ENCODE results near the gene BCL2L15.

BCL2L15 gene

DNA sequence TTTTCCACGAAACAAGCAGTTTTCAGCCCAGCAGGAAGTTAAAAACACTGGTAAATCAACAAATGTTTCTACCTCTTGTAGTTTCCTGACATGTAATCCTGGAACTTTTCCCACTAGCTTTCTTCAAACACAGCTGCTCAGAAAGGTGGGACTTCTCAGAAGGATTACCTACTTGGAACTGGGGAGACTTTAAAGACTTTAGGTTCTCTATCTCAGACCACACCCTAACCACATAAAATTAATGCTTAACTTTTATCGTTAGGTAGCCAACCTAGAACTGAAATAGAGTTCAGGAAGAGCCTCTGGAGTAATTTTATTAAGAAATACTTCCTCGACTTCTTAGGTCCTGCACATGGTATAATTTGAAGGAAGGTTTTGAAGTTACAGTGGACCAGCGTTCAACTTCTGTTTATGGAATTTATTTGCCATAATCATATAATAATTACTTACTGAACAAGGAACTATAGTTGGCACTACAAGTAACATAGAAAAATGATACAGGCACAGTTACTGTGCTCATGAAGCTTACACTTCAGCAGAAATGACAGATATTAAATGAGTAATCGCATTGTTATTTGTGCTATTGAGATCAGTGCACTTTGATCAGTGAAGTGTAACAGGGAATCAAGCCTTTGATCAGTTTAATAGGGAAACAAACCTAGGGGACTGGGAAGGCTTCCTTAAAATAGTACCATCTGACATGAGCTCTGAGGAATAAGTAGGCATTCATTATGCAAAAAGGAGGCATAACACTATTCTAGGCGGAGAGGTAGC is at the start of gene BCL2L15:
BCL2L15 (minus strand) TSS at position 180 of the 774 bp plus-strand sequence. CDS start 206 bp downstream, outside the sequence.
- no peak for DNase-seq

- DNase-seq = no peak
Measured at GRCh38 chr1:113937146-113937545, 49.8 kb upstream of the BCL2L15 start.

DNA sequence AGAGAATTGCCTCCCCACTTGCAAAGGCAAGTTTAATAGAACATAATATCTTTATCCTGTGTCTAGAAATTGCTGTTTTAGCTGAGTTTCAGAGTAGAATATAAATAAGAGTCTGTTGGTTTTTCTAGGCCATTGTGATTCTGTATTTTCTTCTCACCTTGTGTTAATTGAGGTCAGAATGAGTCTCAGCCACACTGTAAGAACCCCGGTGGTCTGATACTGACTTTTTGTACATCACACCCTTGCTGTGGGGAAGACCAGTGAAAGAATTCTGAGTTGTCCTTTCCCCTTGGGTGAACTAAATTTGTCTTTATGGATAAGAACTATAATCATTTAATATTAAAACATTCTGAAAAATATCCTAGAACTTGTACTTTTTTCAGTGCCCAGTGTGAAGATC is 48.6 kb upstream of the BCL2L15 start:
- DNase-seq = no peak

DNA sequence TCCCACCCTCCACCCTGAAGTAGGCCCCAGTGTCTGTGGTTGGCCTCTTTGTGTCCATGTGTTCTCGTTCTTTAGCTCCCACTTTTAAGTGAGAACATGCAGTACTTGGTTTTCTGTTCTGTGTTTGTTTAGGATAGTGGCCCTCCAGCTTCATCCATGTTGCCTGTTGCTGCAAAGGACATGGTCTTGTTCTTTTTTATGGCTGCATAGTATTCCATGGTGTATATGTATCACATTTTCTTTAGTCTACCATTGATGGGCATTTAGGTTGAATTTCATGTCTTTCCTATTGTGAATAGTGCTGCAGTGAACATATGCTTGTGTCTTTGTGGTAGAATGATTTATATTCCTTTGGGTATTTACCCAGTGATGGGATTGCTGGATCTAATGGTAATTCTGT is 47.8 kb upstream of the BCL2L15 start:
- no peak for DNase-seq

DNA sequence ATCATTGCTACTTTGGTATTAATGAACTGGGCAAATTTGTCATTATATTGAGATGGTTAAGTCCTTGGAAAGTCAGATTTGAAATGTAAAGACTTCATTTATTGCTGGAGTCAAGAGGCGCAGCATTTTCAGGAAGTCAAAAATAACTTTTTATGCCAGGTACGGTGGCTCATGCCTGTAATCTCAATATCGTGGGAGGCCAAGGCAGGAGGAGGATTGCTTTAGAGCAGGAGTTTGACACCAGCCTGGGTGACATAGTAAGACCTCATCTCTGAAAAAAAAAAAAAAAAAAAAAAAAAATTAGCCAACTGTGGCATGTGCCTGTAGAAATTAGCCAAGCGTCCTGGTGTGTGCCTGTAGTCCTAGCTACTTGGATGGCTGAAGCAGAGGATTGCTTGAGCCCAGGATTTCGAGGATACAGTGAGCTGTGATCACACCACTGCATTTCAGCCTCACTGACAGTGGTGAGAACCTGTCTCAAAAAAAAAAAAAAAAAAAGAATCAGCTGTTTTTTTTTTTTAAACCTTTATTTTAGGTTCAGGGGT is 47.2 kb upstream of the BCL2L15 start:
- DNase-seq = no peak

- no peak for DNase-seq
Measured at GRCh38 chr1:113934006-113934405, 46.6 kb upstream of the BCL2L15 start.

- no peak for DNase-seq
Measured at GRCh38 chr1:113931451-113931851, 44.1 kb upstream of the BCL2L15 start.

GRCh38 chr1:113930499-113931161 is 43.2 kb upstream of the BCL2L15 start:
- DNase-seq = no peak

GRCh38 chr1:113929750-113930498 is 42.5 kb upstream of the BCL2L15 start:
- DNase-seq = peak in 31 of 56 donors; percentile 20 to 78 (median 56)

- peak; percentile 37 to 95 (median 87) for DNase-seq
Measured at GRCh38 chr1:113928941-113929749, 41.8 kb upstream of the BCL2L15 start, which contains the start of gene HIPK1. HIPK1 (plus strand) TSS chr1:113929324.

- peak in 1 of 56 donors; percentile 32 for DNase-seq
Measured at GRCh38 chr1:113928187-113928930, 41.0 kb upstream of the BCL2L15 start.

GRCh38 chr1:113924473-113924872 is 37.1 kb upstream of the BCL2L15 start:
- DNase-seq = no peak

GRCh38 chr1:113922957-113923356 is 35.6 kb upstream of the BCL2L15 start:
- no peak for DNase-seq

DNA sequence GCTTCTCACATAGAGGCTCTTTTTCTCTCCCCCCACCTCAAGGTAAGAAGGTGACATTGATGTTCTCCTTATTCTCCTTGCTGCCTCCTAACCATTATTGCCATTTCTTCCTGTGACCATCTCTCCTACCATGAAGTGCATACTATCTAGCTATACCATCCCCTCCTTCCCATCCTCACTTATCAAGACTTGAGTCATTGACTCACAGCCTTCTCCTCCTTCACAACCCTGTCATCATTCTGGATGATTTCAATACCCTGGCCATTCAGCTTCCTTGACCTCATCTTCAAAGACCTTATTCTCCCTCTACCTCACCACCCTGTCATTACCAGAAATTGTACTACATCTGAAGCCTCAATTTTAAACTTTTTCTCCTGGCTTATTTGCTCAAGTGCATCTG is 30.9 kb upstream of the BCL2L15 start:
- no peak for DNase-seq

DNA sequence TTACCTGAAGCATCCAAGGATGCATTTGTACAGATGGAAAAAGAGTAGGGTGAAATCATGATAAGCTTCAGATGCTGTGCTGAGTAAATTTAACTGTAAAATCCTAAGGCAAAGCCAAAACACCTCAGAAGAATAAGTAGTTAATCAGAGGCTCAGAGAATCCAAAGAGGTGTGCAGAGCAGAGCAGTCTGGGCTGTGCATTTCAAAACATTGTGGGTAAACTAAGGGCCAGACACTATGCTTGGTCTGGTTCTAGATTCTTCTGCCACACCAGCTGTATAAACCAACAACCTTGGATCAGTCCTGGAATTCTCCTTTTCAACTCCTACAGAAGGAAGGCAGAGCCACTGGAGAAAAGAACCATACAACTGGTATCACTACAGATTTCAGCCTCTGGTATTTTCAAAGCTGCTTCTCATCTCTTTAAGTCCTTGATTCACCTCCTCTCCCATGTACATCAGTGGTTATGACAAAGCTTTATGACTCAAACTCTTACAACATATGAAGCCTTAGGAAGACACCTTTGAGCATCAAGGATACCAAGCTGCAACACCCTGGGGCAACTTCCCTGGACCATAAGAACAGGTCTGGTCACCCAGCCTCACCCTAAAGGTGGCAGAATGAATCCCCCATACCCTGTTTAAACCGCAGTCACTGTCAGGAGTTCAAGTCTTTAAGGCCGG is 30.2 kb upstream of the BCL2L15 start:
- no peak for DNase-seq

GRCh38 chr1:113916974-113917373 is 29.6 kb upstream of the BCL2L15 start:
- DNase-seq = no peak

- no peak for DNase-seq
Measured at GRCh38 chr1:113913887-113914664, 26.7 kb upstream of the BCL2L15 start.

GRCh38 chr1:113913312-113913668 is 25.9 kb upstream of the BCL2L15 start:
- no peak for DNase-seq

Data from amygdala (tissue), 56 donors.